GM19328 (cell line): Measurements from ENCODE around the gene CCL23.
"Not testable (repeated sequence)": the region's sequence is repeated elsewhere in the genome, so short reads cannot be mapped to it uniquely, and the experiment has no call there.

Experiments used
- ATAC-seq: cut with Tn5 transposase; IDR thresholded peaks from one replicate; pipeline ENCODE4 v1.9.1; 2021; ENCODE audit warnings: mild to moderate bottlenecking, moderate library complexity; ENCODE audit not compliant: unreplicated experiment

Gene CCL23, protein sequence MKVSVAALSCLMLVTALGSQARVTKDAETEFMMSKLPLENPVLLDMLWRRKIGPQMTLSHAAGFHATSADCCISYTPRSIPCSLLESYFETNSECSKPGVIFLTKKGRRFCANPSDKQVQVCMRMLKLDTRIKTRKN

DNA sequence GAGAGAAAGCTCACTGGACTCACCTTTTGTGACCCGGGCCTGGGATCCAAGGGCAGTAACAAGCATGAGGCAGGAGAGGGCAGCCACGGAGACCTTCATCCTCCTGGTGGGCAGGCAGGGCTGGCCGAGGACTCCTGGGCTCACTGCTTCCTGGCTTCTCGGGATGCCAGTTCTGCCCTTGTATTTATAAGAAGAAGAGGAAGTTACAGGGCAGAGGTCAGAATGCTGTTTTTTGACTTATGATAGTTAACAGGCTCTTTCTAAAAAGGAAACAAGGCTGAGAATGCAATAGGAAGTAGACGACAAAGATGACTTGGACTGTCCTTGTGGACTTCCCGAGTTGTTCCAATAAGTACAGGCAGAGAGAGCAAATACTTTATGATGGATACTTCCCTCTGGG lies at the start of gene CCL23:
Gene CCL23, minus strand, starts transcription at position 174 of the 400 bp plus-strand sequence. Its CDS starts 75 bp downstream, at position 99.
- no peak for ATAC-seq

DNA sequence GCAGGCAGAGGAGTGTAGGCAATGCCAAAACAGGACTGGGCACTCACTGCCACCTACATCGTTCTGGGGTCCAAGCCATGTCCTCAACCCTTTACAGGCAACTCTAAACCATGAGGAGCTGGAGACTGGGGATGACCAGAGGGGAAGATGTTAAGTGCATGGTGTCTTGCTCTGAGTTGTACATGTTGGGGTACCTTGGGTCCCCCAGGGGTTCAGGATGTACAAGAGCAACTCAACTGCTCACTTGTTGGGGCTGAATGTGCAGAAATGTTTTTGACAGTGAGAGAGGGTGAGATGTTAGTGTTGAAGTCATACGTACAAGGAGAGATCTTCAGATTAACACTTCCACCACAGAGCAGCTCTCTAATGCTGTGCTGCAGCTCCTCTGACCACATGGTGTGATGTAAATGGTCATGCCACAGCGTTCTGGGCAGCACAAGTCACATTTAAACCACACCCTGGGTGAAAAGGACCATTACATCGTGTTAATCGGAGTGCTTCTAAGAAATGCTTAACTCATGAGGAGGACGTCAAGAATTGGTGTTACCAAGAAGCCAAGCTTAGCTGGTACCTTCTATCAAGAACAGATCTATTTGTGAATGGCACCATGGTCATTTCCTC lies 48.7 kb upstream of the CCL23 start:
- ATAC-seq, result no peak

DNA sequence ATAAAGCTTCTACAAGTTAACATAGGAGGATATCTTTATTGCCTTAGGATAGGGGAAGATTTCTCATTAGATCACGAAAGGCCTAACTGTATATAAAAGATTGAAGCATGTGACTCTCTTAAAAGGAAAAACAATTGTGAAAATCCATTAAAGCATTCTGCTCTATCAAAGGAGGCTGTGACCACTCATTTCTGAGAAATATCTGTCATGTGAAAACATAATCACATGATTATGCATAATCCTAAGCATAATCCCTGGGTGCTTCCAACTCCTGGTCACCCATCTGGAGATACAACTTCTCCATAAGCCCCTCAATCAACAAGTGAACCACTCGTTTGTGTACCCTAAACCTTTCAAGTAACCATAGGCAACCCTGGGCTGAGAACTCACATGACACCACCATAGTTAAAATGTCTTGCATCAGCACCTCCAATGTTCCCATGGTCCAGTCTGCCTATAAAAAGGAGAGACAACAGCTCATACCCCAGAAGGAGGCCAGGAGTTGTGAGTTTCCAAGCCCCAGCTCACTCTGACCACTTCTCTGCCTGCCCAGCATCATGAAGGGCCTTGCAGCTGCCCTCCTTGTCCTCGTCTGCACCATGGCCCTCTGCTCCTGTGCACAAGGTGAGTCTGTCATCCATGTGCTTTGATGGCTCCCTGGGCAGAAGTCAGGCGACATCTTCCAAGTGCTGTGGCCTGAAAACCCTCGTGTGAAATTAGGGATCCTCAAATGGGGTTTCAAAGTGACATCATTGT lies 46.2 kb upstream of the CCL23 start, which contains the start of gene CCL18:
Gene CCL18, plus strand, starts transcription at position 487 of the 756 bp plus-strand sequence. Its CDS starts 71 bp downstream, at position 558.
- ATAC-seq, result no peak

DNA sequence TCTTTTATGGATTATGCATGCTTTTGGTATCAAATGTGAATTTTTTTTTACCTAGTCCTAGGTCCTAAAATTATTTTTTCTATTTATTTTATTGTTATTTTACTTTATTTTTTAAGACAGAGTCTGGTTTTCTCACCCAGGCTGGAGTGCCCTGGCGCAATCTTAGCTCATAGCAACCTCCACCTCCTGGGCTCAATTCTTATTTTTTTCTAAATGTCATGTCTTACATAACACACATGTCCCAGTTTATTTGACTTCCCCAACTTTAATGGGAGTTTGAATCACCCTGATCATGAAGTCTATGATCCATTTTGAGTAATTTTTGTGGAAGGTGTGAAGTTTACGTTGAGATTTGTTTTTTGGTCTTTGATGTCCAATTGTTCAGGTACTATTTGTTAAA lies 43.0 kb upstream of the CCL23 start:
- ATAC-seq, result no peak

DNA sequence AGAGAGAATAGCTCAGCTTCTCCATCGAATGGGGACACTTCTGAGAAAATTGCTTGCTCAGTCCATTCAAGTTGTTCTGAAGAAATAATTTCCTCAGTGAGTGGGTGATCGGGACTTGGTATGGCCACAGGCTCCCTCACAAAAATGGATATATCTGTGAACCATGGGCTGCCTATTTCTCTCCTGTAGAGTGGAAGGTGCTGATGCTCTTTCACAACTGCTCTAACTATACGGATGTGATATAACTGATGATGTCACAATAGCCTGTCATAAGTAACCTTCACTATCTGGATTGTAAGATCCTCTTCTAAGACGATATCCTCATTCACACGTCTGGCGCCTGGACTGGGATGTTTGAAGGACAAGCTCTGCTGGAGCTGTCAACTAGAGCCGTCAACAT lies 41.6 kb upstream of the CCL23 start:
- ATAC-seq, result no peak

DNA sequence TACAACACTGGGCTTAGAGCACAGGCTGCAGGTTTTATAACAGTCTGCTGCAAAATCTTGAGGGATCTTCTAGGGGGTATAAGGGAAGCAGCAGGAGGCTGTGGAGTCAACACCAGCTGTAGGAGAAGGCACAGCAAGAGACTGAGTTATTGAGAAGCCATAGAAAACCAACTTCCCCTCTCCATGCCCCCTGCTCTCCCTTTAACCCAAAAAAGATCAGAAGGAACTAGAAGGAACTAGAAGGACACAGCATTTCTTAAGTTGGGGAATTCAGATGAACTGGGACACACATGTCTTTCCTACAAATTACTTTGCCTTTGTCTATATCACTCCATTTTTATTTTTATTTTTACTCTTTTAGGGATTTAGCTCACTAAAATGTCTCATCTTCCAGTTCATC lies 40.1 kb upstream of the CCL23 start:
- ATAC-seq, result no peak

DNA sequence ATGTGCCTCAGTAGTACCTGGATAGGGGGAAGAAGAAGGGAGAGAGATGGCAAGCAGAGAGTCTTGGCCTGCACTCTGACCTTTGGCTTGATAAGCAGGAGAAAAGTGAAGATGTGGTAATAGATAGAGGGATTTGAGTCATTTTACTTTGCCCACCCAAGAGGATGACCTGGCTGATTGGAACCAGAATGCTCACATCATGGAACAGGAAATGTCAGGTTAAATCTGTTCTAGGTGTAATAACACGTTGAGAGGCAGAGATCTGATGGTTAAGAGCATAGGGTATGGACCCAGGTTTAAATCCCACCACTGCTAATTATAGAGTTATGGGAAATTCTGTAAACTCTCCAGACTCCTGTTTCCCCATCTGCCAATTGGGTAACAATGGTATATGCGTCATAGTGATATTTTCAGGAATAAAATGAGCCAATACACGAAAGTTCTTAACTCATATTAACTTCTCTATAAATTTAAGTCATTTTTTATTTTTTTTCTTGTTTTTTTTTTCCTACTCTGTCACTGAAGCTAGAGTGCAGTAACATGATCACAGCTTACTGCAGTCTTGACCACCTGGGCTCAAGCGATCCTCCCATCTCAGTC lies 38.2 kb upstream of the CCL23 start:
- no peak for ATAC-seq

DNA sequence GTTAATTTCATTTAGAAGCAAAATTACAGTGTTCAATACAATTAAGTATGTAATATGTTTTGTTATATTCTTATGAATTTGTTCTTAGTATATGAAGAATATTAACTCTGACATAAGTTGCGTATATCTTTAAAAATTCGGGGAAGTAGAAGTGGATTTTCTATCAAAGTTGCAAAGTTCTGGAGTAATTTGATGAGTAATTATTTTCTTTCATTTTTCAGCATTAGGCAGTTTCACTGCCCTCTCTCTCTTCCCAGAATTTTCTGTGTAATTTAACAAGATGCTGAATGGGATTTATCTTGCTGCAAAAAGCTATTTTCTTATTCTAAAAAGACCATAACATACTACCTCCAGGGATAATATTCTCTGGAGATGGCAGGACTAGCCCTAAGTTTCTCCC lies 37.4 kb upstream of the CCL23 start:
- no peak for ATAC-seq

DNA sequence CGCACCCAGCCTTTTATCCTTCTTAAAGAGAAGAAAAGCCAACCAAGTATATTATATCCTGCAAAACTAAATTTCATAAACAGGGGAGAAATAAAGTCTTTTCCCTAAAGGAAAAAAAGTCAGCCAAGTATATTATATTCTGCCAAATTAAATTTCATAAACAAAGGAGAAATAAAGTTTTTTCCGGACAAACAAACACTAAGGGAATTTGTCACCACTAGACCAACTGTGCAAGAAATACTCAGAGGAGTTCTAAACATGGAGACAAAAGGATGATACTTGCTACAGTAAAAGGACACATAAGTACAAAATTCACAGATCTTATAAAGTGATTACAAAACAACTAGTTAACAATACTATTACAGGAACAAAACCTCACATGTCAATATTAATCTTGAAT lies 31.9 kb upstream of the CCL23 start:
- no peak for ATAC-seq

DNA sequence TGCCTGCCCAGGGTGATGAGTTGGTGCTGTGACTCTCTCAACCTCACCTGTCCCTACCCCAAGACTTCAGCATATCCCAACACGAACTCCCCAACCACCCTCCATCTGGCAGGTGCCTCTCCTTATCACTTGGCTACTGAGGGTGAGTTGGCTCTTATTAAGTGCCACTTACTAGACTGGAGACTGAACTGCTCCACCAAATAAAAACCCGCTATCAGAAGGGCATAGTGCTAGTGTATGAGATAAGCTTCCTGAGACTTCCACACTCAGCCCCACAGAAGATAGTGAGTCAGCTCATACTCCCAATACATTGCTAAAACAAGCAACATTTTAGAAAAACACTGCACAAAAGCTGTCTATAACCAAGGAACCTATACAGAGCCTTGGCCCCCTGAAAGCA lies 30.3 kb upstream of the CCL23 start:
- ATAC-seq, result no peak

DNA sequence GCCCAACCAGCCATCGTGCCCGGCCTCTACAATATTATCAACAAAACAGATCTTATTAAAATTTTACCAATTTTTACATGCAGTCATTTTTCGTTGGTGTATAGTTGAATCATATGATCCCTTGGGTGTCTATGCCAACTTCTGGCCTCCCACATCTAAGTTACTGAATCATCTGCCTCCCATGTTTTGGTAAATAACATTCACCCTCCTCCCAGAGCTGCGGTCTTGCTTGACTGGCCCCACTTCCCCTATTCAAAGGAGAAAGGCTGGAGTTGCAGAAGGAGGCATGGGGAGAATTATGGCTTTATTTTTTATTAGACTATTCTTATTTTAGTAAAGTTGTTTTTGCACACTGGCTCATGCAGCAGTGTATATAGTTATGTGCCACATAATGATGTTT lies 18.5 kb upstream of the CCL23 start:
- ATAC-seq, result no peak

DNA sequence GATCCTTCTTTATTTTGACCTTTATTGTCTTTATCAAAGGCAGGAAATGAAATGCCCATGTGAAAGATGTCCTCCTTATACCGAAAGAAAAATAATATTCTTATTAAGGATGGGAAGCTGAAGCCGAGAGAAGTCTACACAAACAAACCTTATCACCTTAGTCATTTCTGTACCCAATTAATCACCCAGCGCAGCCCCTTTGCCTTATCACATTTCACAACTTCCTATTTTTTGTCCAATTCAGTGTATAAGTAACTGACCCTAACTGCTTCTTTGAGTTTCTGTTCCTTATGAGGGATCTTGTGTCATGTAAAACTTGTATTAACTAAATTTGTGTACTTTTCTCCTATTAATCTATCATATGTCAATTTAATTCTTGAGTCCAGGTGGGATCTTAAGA lies 16.4 kb upstream of the CCL23 start:
- ATAC-seq, result no peak

DNA sequence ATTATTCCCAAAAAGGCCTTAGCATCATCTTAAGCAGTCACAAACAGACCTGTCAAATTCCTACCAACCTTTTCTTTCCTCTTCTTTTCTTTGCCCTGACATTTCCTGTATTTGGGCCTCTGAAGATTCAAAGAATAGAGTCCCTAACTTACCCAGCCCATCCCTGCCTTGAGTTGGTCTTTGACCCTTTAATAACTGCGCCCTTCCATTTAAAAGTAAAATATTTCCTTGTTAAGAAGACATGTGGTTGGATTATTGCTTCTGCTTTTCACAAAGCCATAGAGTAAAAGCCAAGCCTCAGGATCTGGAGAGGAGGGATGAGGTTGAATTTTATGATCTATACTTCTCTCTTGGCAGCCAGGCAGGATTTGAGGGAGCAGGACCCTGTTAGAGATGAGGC lies 13.2 kb upstream of the CCL23 start:
- no peak for ATAC-seq

DNA sequence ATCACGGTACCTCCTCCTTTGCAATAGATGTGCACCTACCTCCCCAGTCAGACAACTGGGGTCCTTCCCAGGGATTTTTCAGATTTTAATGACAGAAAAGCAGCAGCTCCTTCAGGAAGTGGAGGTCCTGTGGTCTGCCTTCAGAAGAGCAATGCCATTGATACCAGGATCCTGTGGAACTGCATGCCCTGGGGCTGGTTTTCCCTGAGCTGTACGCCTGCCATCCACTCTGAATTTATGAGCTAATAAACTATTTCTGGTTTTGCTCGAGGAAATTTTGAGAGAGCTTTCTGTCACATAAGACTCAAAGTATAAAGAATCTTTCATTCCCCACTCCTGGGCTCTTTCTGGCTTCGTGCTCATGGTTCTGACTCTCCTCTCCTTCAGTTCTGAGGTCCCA lies 10.0 kb upstream of the CCL23 start:
- no peak for ATAC-seq

DNA sequence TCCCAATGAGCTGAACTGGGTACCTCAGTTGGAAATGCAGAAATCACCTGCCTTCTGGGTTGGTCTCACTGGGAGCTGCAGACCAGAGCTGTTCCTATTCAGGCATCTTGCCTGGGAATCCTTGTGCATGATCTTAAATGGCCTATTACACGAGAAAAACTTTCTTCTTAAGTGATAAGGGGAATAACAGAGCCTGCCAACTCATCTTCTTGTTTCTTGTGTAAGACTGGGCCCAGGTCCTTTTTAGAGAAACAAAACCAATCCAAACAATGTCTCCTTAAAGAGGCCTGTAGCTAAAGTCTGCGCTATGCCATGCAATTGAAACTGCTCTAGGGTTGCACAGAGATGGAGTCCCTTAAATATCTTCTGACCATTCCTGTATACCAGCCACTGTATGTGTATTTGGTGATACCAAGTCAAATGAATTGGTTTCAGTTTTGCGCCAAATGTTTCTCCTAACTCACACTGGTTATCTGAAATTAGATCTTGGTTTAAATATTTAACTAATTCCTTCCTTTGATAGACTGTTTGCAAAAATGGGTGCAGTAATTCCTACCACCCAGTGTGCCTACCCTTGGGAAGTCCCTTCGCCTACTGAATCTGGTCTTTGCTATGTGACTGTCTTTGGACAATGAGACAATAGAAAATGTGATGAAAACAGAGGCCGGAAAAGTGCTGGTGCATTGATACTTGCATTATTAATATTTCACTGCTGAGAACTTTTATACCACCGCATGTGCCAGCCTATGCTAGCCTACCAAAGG lies 6.5 kb upstream of the CCL23 start:
- ATAC-seq, result no peak

DNA sequence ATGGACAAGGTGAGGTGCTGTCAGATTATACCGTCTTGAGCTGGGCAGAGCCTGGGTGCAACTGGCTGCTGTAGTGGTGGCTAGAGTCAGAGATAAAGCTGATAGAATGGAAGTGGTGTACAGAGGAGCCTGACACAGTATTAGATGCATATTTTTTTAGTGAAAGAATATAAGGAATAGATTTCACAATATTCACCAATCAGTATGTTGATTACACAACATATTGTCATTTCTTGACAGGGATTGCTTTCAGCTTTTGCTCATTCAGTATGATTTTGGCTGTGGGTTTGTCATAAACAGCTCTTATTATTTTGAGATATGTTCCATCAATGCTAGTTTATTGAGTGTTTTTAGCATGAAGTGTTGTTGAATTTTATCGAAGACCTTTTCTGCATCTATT lies 1.7 kb upstream of the CCL23 start:
- no peak for ATAC-seq

DNA sequence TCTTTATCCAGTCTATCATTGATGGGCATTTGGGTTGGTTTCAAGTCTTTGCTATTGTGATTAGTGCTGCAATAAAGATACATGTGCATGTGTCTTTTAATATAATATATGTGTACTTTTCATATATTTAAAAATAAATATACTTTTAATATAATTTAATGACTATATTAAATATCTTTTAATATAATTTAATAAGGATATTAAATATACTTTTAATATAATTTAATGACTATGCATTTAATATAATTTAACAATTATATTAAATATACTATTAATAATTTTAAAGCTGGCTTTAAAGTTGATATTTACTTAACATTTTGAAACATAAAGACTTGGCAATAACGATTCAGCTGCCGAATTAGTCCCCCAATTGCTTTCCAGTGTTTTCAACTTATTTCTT lies 1.2 kb downstream of the CCL23 start:
- ATAC-seq, result no peak

DNA sequence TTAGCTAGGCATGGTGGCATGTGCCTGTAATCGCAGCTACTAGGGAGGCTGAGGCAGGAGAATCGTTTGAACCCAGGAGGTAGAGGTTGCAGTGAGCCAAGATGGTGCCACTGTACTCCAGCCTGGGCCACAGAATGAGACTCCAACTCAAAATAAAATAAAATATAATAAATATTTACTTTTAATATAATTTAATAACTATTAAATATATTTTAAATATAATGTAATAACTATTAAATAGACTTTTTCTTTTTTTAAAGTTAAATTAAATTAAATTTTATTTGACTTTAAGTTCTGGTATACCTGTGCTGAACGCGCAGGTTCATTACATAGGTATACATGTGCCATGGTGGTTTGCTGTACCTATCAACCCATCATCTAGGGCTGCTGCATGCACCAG lies 1.9 kb downstream of the CCL23 start:
- not testable (repeated sequence) for ATAC-seq

DNA sequence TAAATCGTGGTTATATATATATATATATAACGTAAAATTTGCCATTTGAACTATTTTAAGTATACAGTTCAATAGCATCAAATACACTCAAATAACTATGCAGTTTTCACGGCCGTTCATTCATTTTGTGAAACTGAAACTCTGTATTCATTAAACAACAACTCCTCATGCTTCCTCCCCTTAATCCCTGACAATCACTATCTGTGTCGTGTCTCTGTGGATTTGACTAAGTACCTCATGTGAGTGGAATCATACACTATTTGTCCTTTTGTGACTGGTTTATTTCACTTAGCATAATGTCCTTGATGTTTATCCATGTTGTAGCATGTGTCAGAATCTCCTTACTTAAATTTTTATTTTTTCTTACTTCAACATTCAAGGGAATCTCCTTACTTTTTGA lies 2.8 kb downstream of the CCL23 start:
- no peak for ATAC-seq

DNA sequence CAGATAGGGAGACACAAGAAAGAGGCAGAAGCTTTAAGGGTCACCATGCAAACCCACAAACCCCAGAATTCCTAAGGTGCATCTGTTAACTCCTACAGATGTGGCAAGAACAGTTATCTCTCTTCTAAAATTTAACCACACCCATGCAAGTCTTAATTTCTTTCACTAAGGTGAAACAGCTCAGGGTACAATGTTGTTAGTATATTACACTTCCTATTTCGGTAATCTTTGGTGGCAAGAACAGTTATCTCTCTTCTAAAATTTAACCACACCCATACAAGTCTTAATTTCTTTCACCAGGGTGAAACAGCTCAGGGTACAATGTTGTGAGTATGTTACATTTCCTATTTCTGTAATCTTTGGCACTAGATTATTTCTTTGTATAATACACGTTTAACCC lies 6.6 kb downstream of the CCL23 start:
- ATAC-seq, result no peak

DNA sequence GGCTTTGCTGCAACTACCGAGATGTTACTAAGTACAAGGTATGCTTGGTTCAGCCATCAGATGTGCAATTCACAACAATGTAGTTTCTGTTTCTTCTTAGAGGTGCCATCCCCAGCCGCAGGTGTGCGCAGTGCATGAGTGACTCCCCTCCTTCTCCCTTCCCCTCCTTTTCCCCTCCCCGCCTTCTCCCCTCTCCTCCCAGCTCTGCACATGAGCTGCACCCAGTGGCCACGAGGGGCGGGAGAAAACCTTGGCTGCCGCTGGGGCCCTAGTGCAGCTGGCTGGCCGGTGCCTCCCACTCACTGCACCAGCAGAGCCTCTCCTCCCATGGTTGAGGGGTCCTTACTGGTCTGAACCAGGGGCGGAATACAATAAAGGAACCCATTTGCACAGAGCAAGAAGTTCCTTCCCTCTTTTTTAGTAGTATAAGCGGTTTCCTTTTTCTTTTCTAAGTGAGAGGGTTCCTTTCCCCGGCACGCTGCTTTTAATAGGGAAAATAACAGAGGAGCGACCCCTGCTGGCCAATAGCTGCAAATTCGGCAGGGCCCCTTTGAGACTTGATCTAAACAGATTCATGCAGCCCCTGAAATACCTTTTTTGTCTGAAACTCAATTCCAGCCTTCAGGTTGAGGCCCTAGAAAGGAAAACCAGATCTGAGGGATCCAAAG lies 8.6 kb downstream of the CCL23 start:
- no peak for ATAC-seq
